H9 (cell line): ENCODE measurements around the gene KIF1A. TPM values are rescaled to one million over a fixed set of nuclear protein-coding genes. Genes with fewer than 3 reads are reported as not detected.

Source experiments
- DNase-seq: peaks from one replicate; pipeline ENCODE4 v3.0.0-alpha.2; 2017
- H2AFZ ChIP-seq: one replicate; pipeline ENCODE4 v1.6.1; 2013; ENCODE audit warnings: mild to moderate bottlenecking, low read length, control low read depth, moderate library complexity
- H2AK5ac ChIP-seq: 2 replicates; pipeline ENCODE4 v1.6.1; 2013; ENCODE audit warnings: low read length, control low read depth, mixed read lengths; ENCODE audit not compliant: insufficient read length
- H2BK120ac ChIP-seq: one replicate; pipeline ENCODE4 v1.6.1; 2013; ENCODE audit warnings: low read depth, mild to moderate bottlenecking, low read length, control low read depth, inconsistent platforms; ENCODE audit not compliant: poor library complexity, severe bottlenecking
- H2BK12ac ChIP-seq: 2 replicates; pipeline ENCODE4 v1.6.1; 2013; ENCODE audit warnings: low read length, control low read depth, mixed read lengths, low read depth; ENCODE audit not compliant: insufficient read length
- H2BK15ac ChIP-seq: 2 replicates; pipeline ENCODE4 v1.6.1; 2013; ENCODE audit warnings: low read depth, low read length, control low read depth
- H2BK20ac ChIP-seq: one replicate; pipeline ENCODE4 v1.6.1; 2013; ENCODE audit warnings: low read depth, mild to moderate bottlenecking, low read length, control low read depth, inconsistent platforms; ENCODE audit not compliant: poor library complexity, severe bottlenecking
- H2BK5ac ChIP-seq: 2 replicates; pipeline ENCODE4 v1.6.1; 2013; ENCODE audit warnings: low read length, control low read depth, mixed read lengths; ENCODE audit not compliant: insufficient read length
- H3K14ac ChIP-seq: 2 replicates; pipeline ENCODE4 v1.6.1; 2013; ENCODE audit warnings: low read length, control low read depth; ENCODE audit not compliant: insufficient read depth
- H3K18ac ChIP-seq: 2 replicates; pipeline ENCODE4 v1.6.1; 2013; ENCODE audit warnings: low read depth, mild to moderate bottlenecking, mixed read lengths, low read length, control low read depth; ENCODE audit not compliant: insufficient read length
- H3K23ac ChIP-seq: 2 replicates; pipeline ENCODE4 v1.6.1; 2013; ENCODE audit warnings: low read length, control low read depth, mixed read lengths, low read depth; ENCODE audit not compliant: insufficient read length
- H3K23me2 ChIP-seq: 2 replicates; pipeline ENCODE4 v1.6.1; 2013; ENCODE audit warnings: low read depth, mild to moderate bottlenecking, mixed read lengths, low read length, control low read depth; ENCODE audit not compliant: insufficient read length, poor library complexity, severe bottlenecking
- H3K27ac ChIP-seq: 2 replicates; pipeline ENCODE4 v1.5.1; 2013; ENCODE audit warnings: low read length, control low read depth, mixed read lengths, low read depth; ENCODE audit not compliant: insufficient read length
- H3K27me3 ChIP-seq: 2 replicates; pipeline ENCODE4 v1.6.1; 2013; ENCODE audit warnings: low read length, control low read depth, inconsistent platforms; ENCODE audit not compliant: insufficient read depth
- H3K4ac ChIP-seq: 2 replicates; pipeline ENCODE4 v1.6.1; 2013; ENCODE audit warnings: low read depth, mild to moderate bottlenecking, control low read depth, inconsistent platforms, low read length, moderate library complexity
- H3K4me1 ChIP-seq: 2 replicates; pipeline ENCODE4 v1.6.1; 2013; ENCODE audit warnings: low read length, control low read depth, inconsistent platforms; ENCODE audit not compliant: insufficient read depth
- H3K4me2 ChIP-seq: 2 replicates; pipeline ENCODE4 v1.6.1; 2013; ENCODE audit warnings: low read length, control low read depth, mixed read lengths; ENCODE audit not compliant: insufficient read length, insufficient read depth
- H3K56ac ChIP-seq: 2 replicates; pipeline ENCODE4 v1.6.1; 2013; ENCODE audit warnings: low read depth, mild to moderate bottlenecking, mixed read lengths, low read length, control low read depth; ENCODE audit not compliant: insufficient read length
- H3K79me1 ChIP-seq: 2 replicates; pipeline ENCODE4 v1.6.1; 2013; ENCODE audit warnings: low read depth, mild to moderate bottlenecking, moderate library complexity, low read length, control low read depth, inconsistent platforms; ENCODE audit not compliant: insufficient read depth, poor library complexity, severe bottlenecking
- H3K79me2 ChIP-seq: 2 replicates; pipeline ENCODE4 v1.6.1; 2013; ENCODE audit warnings: low read length, control low read depth, inconsistent platforms; ENCODE audit not compliant: insufficient read depth
- H3K9ac ChIP-seq: 2 replicates; pipeline ENCODE4 v1.6.1; 2013; ENCODE audit warnings: low read length, control low read depth, mixed read lengths; ENCODE audit not compliant: insufficient read length; ENCODE audit errors: extremely low read depth
- H3K9me3 ChIP-seq: one replicate; pipeline ENCODE4 v1.6.1; 2013; ENCODE audit warnings: low read depth, low read length, inconsistent platforms; ENCODE audit not compliant: control insufficient read depth
- H3T11ph ChIP-seq: one replicate; pipeline ENCODE4 v1.6.1; 2013; ENCODE audit warnings: mild to moderate bottlenecking, low read length, control low read depth, inconsistent platforms
- H4K20me1 ChIP-seq: one replicate; pipeline ENCODE4 v1.6.1; 2013; ENCODE audit not compliant: control insufficient read depth, insufficient read length, insufficient read depth
- H4K5ac ChIP-seq: 2 replicates; pipeline ENCODE4 v1.6.1; 2013; ENCODE audit warnings: low read depth, mild to moderate bottlenecking, mixed read lengths, low read length, control low read depth; ENCODE audit not compliant: insufficient read length
- H4K8ac ChIP-seq: replicated peaks from 2 replicates; pipeline ENCODE4 v1.6.1; 2013; ENCODE audit warnings: low read length, control low read depth, mixed read lengths, low read depth; ENCODE audit not compliant: insufficient read length
- H4K91ac ChIP-seq: 2 replicates; pipeline ENCODE4 v1.6.1; 2013; ENCODE audit warnings: low read depth, mild to moderate bottlenecking, moderate library complexity, mixed read lengths, low read length, control low read depth; ENCODE audit not compliant: insufficient read length
- H3K27ac Mint-ChIP-seq, 3 experiments: 2 replicates in 2 of 3; 3 replicates in 1 of 3; pipeline ENCODE4 v1.8.0; 2020 to 2021; ENCODE audit warnings: mixed read lengths in 3 of 3, mild to moderate bottlenecking in 1 of 3, moderate library complexity in 1 of 3
- H3K27me3 Mint-ChIP-seq: 2 replicates; pipeline ENCODE4 v1.8.0; 2021; ENCODE audit warnings: low read depth, mild to moderate bottlenecking, moderate library complexity, mixed read lengths
- H3K36me3 Mint-ChIP-seq, 3 experiments: 2 replicates in 2 of 3; 3 replicates in 1 of 3; pipeline ENCODE4 v1.8.0; 2020 to 2021; ENCODE audit warnings: low read depth in 3 of 3, mixed read lengths in 3 of 3; ENCODE audit not compliant: insufficient read depth in 1 of 3
- H3K4me1 Mint-ChIP-seq, 2 experiments: 2 replicates each; pipeline ENCODE4 v1.8.0; 2020; ENCODE audit warnings: mixed read lengths in 2 of 2
- H3K4me3 Mint-ChIP-seq, 2 experiments: 2 replicates in 1 of 2; 3 replicates in 1 of 2; pipeline ENCODE4 v1.8.0; 2020 to 2021; ENCODE audit warnings: mild to moderate bottlenecking in 2 of 2, mixed read lengths in 2 of 2, moderate library complexity in 1 of 2
- H3K9me3 Mint-ChIP-seq, 2 experiments: 2 replicates in 1 of 2; 3 replicates in 1 of 2; pipeline ENCODE4 v1.8.0; 2020; ENCODE audit warnings: mild to moderate bottlenecking in 2 of 2, mixed read lengths in 2 of 2, moderate library complexity in 1 of 2
- WGBS: extraction: QIAGEN DNeasy Blood & Tissue Kit; methylation state at CpG from one replicate; pipeline ENCODE4 v1.1.7; 2013; ENCODE audit warnings: missing lambda C conversion rate, low lambda C conversion rate, mixed read lengths; ENCODE audit not compliant: insufficient read length; ENCODE audit errors: extremely low coverage; 5-methylcytosine and 5-hydroxymethylcytosine counted together
- total RNA-seq: library from RNA; stranded (reverse); gene quantifications from 2 replicates; pipeline ENCODE4 v1.2.1, GENCODE V29; 2021
- TF ChIP-seq, protein P1 (sequence below): fragments of 200-600 bp; sonication (generic); conservative IDR thresholded peaks from 3 replicates; pipeline ENCODE4 v1.8.0; 2021; ENCODE audit warnings: antibody characterized with exemption, mild to moderate bottlenecking

KIF1A gene
- total RNA-seq, 1 experiment from 2014 or later, result 204 TPM

DNA sequence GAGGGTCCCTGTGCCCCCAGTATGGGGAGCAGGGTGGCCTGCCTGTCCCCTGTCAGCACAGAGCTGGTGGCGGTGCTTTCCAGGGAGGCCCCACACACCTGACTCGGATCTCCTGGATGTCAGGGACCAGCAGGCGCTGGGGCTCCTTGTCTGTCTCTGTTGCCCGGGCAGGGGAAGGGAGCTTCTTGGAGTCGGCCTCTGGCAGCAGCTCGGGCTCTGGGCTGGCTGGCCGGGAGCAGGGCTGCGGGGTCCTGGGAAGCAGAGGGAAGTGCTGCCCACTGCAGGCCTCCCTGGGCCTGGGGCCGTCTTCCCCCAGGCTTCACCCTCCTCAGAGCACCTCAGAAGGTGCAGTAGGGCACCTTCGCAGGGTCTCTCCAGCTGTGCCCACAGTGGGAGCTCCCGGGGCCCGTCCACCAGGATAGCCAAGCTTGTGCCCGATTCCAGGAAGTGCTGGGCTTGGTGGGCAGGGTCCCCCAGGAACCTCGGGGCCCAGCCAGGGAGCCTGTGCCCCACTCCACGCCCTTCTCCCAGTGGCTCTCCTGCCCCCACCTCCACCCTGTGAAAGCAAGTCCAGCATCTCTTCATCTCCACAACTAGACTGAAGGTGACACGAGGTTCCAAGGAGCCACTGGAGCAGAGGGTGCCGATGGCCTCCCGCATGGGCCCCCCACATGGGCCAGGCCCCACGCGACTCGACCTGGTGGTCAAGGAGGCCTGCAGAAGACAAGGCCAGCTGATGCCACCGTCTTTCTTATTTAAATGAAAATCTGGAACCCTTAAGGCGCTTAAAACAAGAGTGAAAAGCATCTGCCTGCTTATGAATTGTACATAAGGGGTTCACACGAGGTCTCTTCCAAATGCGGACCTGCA is 100.1 kb downstream of the KIF1A start:
- H3K4ac ChIP-seq, result no peak overlapping the region
- H3K4me1 Mint-ChIP-seq, result no peaks in the 10 kb centered on the region; a peak in 1 of 4 replicates
- H3K27me3 ChIP-seq, result no peaks in the 10 kb centered on the region
- H3K18ac ChIP-seq, result no peak overlapping the region
- DNase-seq, result no peak
- peaks cover 2% of the 10 kb centered on the region; the same call in 1 of the 2 replicates for H3K27me3 Mint-ChIP-seq
- H4K91ac ChIP-seq, result no peak overlapping the region
- TF ChIP-seq, protein P1, sequence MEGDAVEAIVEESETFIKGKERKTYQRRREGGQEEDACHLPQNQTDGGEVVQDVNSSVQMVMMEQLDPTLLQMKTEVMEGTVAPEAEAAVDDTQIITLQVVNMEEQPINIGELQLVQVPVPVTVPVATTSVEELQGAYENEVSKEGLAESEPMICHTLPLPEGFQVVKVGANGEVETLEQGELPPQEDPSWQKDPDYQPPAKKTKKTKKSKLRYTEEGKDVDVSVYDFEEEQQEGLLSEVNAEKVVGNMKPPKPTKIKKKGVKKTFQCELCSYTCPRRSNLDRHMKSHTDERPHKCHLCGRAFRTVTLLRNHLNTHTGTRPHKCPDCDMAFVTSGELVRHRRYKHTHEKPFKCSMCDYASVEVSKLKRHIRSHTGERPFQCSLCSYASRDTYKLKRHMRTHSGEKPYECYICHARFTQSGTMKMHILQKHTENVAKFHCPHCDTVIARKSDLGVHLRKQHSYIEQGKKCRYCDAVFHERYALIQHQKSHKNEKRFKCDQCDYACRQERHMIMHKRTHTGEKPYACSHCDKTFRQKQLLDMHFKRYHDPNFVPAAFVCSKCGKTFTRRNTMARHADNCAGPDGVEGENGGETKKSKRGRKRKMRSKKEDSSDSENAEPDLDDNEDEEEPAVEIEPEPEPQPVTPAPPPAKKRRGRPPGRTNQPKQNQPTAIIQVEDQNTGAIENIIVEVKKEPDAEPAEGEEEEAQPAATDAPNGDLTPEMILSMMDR, result no peak
- no peak overlapping the region for H4K5ac ChIP-seq
- H2AK5ac ChIP-seq, result no peak overlapping the region
- no peak overlapping the region; a peak in 1 of 5 replicates for H3K4me3 Mint-ChIP-seq
- H2BK15ac ChIP-seq, result no peak overlapping the region
- no peaks in the 10 kb centered on the region for H3K79me2 ChIP-seq
- no peak overlapping the region for H3K23ac ChIP-seq
- H3K4me2 ChIP-seq, result no peak overlapping the region
- no peak overlapping the region for H3K56ac ChIP-seq
- H3K4me1 ChIP-seq, result no peaks in the 10 kb centered on the region
- peaks cover 28 to 57% (median 46%) of the 10 kb centered on the region in 3 experiments for H3K36me3 Mint-ChIP-seq
- no peaks in the 10 kb centered on the region for H3K79me1 ChIP-seq
- H2AFZ ChIP-seq, result no peak overlapping the region
- H3K27ac Mint-ChIP-seq, result peak overlapping the region in 2 of 3 experiments; percentile 7 to 38; a peak in 2 of 7 replicates
- no peak overlapping the region for H2BK12ac ChIP-seq
- H2BK20ac ChIP-seq, result no peak overlapping the region
- H2BK120ac ChIP-seq, result no peak overlapping the region
- no peaks in the 10 kb centered on the region for H3K9me3 ChIP-seq
- H4K20me1 ChIP-seq, result peaks cover 5% of the 10 kb centered on the region
- no peak overlapping the region for H2BK5ac ChIP-seq
- WGBS, result no CpG with 5 or more reads among the region's 25 CpGs
- no peak overlapping the region for H3K14ac ChIP-seq
- no peak overlapping the region for H4K8ac ChIP-seq
- H3K27ac ChIP-seq, result no peak overlapping the region
- H3K9ac ChIP-seq, result no peak overlapping the region
- H3K23me2 ChIP-seq, result no peaks in the 10 kb centered on the region
- H3T11ph ChIP-seq, result no peak overlapping the region
- no peaks in the 10 kb centered on the region for H3K9me3 Mint-ChIP-seq
